Measurements from ENCODE around the gene PPP2R5B. TPM values are rescaled to one million over a fixed set of nuclear protein-coding genes. Genes with fewer than 3 reads are reported as not detected.
"Not testable (repeated sequence)": the region's sequence is repeated elsewhere in the genome, so short reads cannot be mapped to it uniquely, and the experiment has no call there.

PPP2R5B gene
- total RNA-seq, 2 experiments from 2014 or later: 16.8 to 18.3 TPM

GRCh38 chr11:64974124-64974523 is 49.6 kb downstream of the PPP2R5B start:
- CTCF ChIA-PET: interaction anchor here (0.7 kb wide), 1 partner anchor 40 kb away, joined by 3 read pairs; the partner anchor contains the start of gene ARL2
- H3K4me1 Mint-ChIP-seq (ENCODE audit: low read depth): peaks cover 23% of the 10 kb centered on the region
- no peak for DNase-seq

GRCh38 chr11:64976651-64977050 is 52.2 kb downstream of the PPP2R5B start:
- Histone ChIP-seq H3K27ac (ENCODE audit: low read depth in 1 of 2, low read length in 2 of 2) (no peak overlapping the region), H3K27me3 (ENCODE audit: control insufficient read depth in 1 of 2, insufficient read depth in 2 of 2, low read length in 2 of 2) (no peaks in the 10 kb centered on the region), H3K4me3 (ENCODE audit: low read length) (no peak overlapping the region), H3K9me3 (ENCODE audit: control insufficient read depth in 1 of 2, insufficient read depth in 1 of 2, low read length in 2 of 2) (no peaks in the 10 kb centered on the region), H3K4me1 (ENCODE audit: insufficient read depth, low read length) (peaks cover 12% of the 10 kb centered on the region), H3K36me3 (ENCODE audit: insufficient read depth, low read length) (no peaks in the 10 kb centered on the region)
- intact Hi-C loops (cut with DNase I, micrococcal nuclease): no loop called here
- no peak for DNase-seq
- CTCF ChIA-PET: no interaction called here
- H3K4me3 Mint-ChIP-seq: no peak overlapping the region
- no peaks in the 10 kb centered on the region for H3K36me3 Mint-ChIP-seq (ENCODE audit: low read depth)
- POLR2A ChIA-PET: no interaction called here
- no peak for ATAC-seq (ENCODE audit: poor library complexity)
- TF ChIP-seq CTCF (IDR thresholded peaks at IDR 0.05): no peak
- no peaks in the 10 kb centered on the region for H3K27me3 Mint-ChIP-seq
- no peak overlapping the region for H3K27ac Mint-ChIP-seq
- no peaks in the 10 kb centered on the region for H3K9me3 Mint-ChIP-seq
- peaks cover 8% of the 10 kb centered on the region for H3K4me1 Mint-ChIP-seq (ENCODE audit: low read depth)

More at GRCh38 chr11:64974124-64974523, 49.6 kb downstream of the PPP2R5B start:
- Histone ChIP-seq H3K9me3 (ENCODE audit: control insufficient read depth in 1 of 2, insufficient read depth in 1 of 2, low read length in 2 of 2) (no peaks in the 10 kb centered on the region), H3K4me1 (ENCODE audit: insufficient read depth, low read length) (peaks cover 23% of the 10 kb centered on the region), H3K36me3 (ENCODE audit: insufficient read depth, low read length) (no peaks in the 10 kb centered on the region), H3K27ac (ENCODE audit: low read depth in 1 of 2, low read length in 2 of 2) (no peak overlapping the region), H3K4me3 (ENCODE audit: low read length) (no peak overlapping the region), H3K27me3 (ENCODE audit: control insufficient read depth in 1 of 2, insufficient read depth in 2 of 2, low read length in 2 of 2) (no peaks in the 10 kb centered on the region)
- Mint-ChIP-seq H3K4me3 (no peak overlapping the region), H3K9me3 (no peaks in the 10 kb centered on the region), H3K27me3 (no peaks in the 10 kb centered on the region), H3K27ac (no peak overlapping the region), H3K36me3 (ENCODE audit: low read depth) (no peaks in the 10 kb centered on the region)
- POLR2A ChIA-PET: no interaction called here
- no peak for TF ChIP-seq CTCF (IDR thresholded peaks at IDR 0.05)
- intact Hi-C loops (cut with DNase I, micrococcal nuclease): loop anchor here (5.0 kb wide), 2 partner anchors 38 to 57 kb away; partner anchors contain the start of genes ARL2 (in 1 of the 2) and ATG2A (in 1 of the 2)
- ATAC-seq (ENCODE audit: poor library complexity): no peak

- H3K9me3 ChIP-seq (ENCODE audit: control insufficient read depth in 1 of 2, insufficient read depth in 1 of 2, low read length in 2 of 2); H3K36me3 Mint-ChIP-seq (ENCODE audit: low read depth); intact Hi-C loops (cut with DNase I, micrococcal nuclease); H3K4me3 Mint-ChIP-seq; POLR2A ChIA-PET; DNase-seq; H3K4me3 ChIP-seq (ENCODE audit: low read length); H3K36me3 ChIP-seq (ENCODE audit: insufficient read depth, low read length); H3K4me1 Mint-ChIP-seq (ENCODE audit: low read depth); H3K27me3 Mint-ChIP-seq; H3K9me3 Mint-ChIP-seq; H3K27ac Mint-ChIP-seq; H3K27ac ChIP-seq (ENCODE audit: low read depth in 1 of 2, low read length in 2 of 2); CTCF ChIA-PET; H3K27me3 ChIP-seq (ENCODE audit: control insufficient read depth in 1 of 2, insufficient read depth in 2 of 2, low read length in 2 of 2); ATAC-seq (ENCODE audit: poor library complexity); H3K4me1 ChIP-seq (ENCODE audit: insufficient read depth, low read length): not testable (repeated sequence)
Measured at GRCh38 chr11:64983339-64983738, 58.9 kb downstream of the PPP2R5B start.

Small RNA genes lying within 50 kb of the gene (microRNA-seq; reads per million reads assigned to microRNA genes)
- gene MIR6749 (ENCODE audit: borderline microRNAs expressed, borderline replicate concordance) (not detected), gene MIR6750 (ENCODE audit: borderline microRNAs expressed, borderline replicate concordance) (not detected)

Other genes starting within 250 kb of the PPP2R5B start
- gene NRXN2, start 201.5 kb upstream of the PPP2R5B start, total RNA-seq: under 1 TPM; 0.05 to 0.31 TPM
- 100 to 1,000 TPM; 668 to 672 TPM for gene RASGRP2, start 180.5 kb upstream of the PPP2R5B start, total RNA-seq
- gene PYGM, start 164.7 kb upstream of the PPP2R5B start, total RNA-seq: 1 to 10 TPM; 5.0 to 6.0 TPM
- gene SF1, start 146.1 kb upstream of the PPP2R5B start, total RNA-seq: 1,000 to 10,000 TPM; 1,632 to 1,657 TPM
- gene MAP4K2, start 121.5 kb upstream of the PPP2R5B start, total RNA-seq: 10 to 100 TPM; 71.9 to 74.1 TPM
- gene MEN1, start 114.1 kb upstream of the PPP2R5B start, total RNA-seq: 10 to 100 TPM; 16.4 to 17.7 TPM
- 1 to 10 TPM; 6.9 to 9.7 TPM for gene CDC42BPG, start 80.0 kb upstream of the PPP2R5B start, total RNA-seq
- gene EHD1, start 46.1 kb upstream of the PPP2R5B start, total RNA-seq: 100 to 1,000 TPM; 132 to 139 TPM
- gene ATG2A, start 7.5 kb upstream of the PPP2R5B start, total RNA-seq: 100 to 1,000 TPM; 189 to 198 TPM
- under 1 TPM; 0.49 to 0.56 TPM for gene GPHA2, start 11.2 kb downstream of the PPP2R5B start, total RNA-seq
- under 1 TPM; 0.50 to 0.55 TPM for gene MAJIN, start 47.4 kb downstream of the PPP2R5B start, total RNA-seq
- not detected for gene BATF2, start 72.3 kb downstream of the PPP2R5B start, total RNA-seq
- gene ARL2, start 89.5 kb downstream of the PPP2R5B start, total RNA-seq: 10 to 100 TPM; 10.5 to 11.1 TPM
- 10 to 100 TPM; 13.9 to 14.7 TPM for gene SNX15, start 102.8 kb downstream of the PPP2R5B start, total RNA-seq
- under 1 TPM; 0.49 to 0.78 TPM for gene SAC3D1, start 116.5 kb downstream of the PPP2R5B start, total RNA-seq
- gene NAALADL1, start 133.9 kb downstream of the PPP2R5B start, total RNA-seq: 1 to 10 TPM; 7.7 to 9.2 TPM
- gene CDCA5, start 159.4 kb downstream of the PPP2R5B start, total RNA-seq: under 1 TPM; 0.77 to 0.84 TPM
- gene ZFPL1, start 159.5 kb downstream of the PPP2R5B start, total RNA-seq: 10 to 100 TPM; 46.2 to 47.7 TPM
- gene VPS51, start 171.5 kb downstream of the PPP2R5B start, total RNA-seq: 100 to 1,000 TPM; 243 to 246 TPM
- gene TM7SF2, start 187.2 kb downstream of the PPP2R5B start, total RNA-seq: 10 to 100 TPM; 20.0 to 20.4 TPM
- 1 to 10 TPM; 9.0 to 9.5 TPM for gene ZNHIT2, start 193.0 kb downstream of the PPP2R5B start, total RNA-seq
- gene FAU, start 197.4 kb downstream of the PPP2R5B start, total RNA-seq: 1,000 to 10,000 TPM; 1,937 to 1,976 TPM
- gene MRPL49, start 197.6 kb downstream of the PPP2R5B start, total RNA-seq: 10 to 100 TPM; 53.0 to 53.3 TPM
- gene SYVN1, start 209.8 kb downstream of the PPP2R5B start, total RNA-seq: 10 to 100 TPM; 89.1 to 96.8 TPM
- gene SPDYC, start 245.5 kb downstream of the PPP2R5B start, total RNA-seq: not detected